WTC11 (cell line): ENCODE results near the gene LLGL2. TPM values are rescaled to one million over a fixed set of nuclear protein-coding genes. Genes with fewer than 3 reads are reported as not detected.

ENCODE experiments used
- ATAC-seq: fragments of 200-7000 bp; cut with Tn5 transposase; 2 replicates; pipeline ENCODE4 v1.10.0; 2021; ENCODE audit warnings: mild to moderate bottlenecking, moderate library complexity
- CTCF ChIA-PET: fragments of 300-600 bp; sonication (Branson Sonifier 250); formaldehyde crosslinking; loops from one replicate; lab custom pipeline; 2021; ENCODE audit warnings: antibody characterized with exemption; lab: Charles Lee
- POLR2A ChIA-PET: fragments of 350-600 bp; sonication (Branson Sonifier 250); formaldehyde crosslinking; loops from one replicate; lab custom pipeline; 2021; ENCODE audit warnings: antibody characterized with exemption; lab: Charles Lee
- DNase-seq: peaks from one replicate; pipeline ENCODE4 v3.0.0; 2021; ENCODE audit warnings: low spot score
- H3K27ac Mint-ChIP-seq: 2 replicates; pipeline ENCODE4 v1.8.0; 2021; ENCODE audit warnings: mixed read lengths
- H3K27me3 Mint-ChIP-seq: 2 replicates; pipeline ENCODE4 v1.8.0; 2021; ENCODE audit warnings: low read depth, mild to moderate bottlenecking, moderate library complexity, mixed read lengths
- H3K36me3 Mint-ChIP-seq: 2 replicates; pipeline ENCODE4 v1.8.0; 2021; ENCODE audit warnings: mixed read lengths
- H3K4me1 Mint-ChIP-seq: 2 replicates; pipeline ENCODE4 v1.8.0; 2022; ENCODE audit warnings: mixed read lengths
- H3K4me3 Mint-ChIP-seq: 2 replicates; pipeline ENCODE4 v1.8.0; 2021; ENCODE audit warnings: mild to moderate bottlenecking, moderate library complexity, mixed read lengths
- H3K9me3 Mint-ChIP-seq: 2 replicates; pipeline ENCODE4 v1.8.0; 2021; ENCODE audit warnings: mixed read lengths
- AFF4 ChIP-seq: sonication (generic); formaldehyde crosslinking; IDR thresholded peaks from 2 replicates; pipeline ENCODE4 v1.8.1; 2023; ENCODE audit warnings: mild to moderate bottlenecking, missing genetic modification reagents, borderline replicate concordance
- CREB1 ChIP-seq: sonication (generic); formaldehyde crosslinking; IDR thresholded peaks from 2 replicates; pipeline ENCODE4 v1.8.0; 2023; ENCODE audit warnings: mild to moderate bottlenecking, missing genetic modification reagents
- MYBL2 ChIP-seq: sonication (generic); formaldehyde crosslinking; IDR thresholded peaks from 2 replicates; pipeline ENCODE4 v1.8.1; 2023; ENCODE audit warnings: mild to moderate bottlenecking, moderate library complexity, missing genetic modification reagents
- NFATC4 ChIP-seq: fragments of 250-450 bp; sonication (Bioruptor Pico); IDR thresholded peaks from 2 replicates; pipeline ENCODE4 v1.9.0; 2021; ENCODE audit warnings: mild to moderate bottlenecking
- PREB ChIP-seq: sonication (generic); formaldehyde crosslinking; IDR thresholded peaks from 2 replicates; pipeline ENCODE4 v1.8.1; 2022; ENCODE audit warnings: mild to moderate bottlenecking, missing genetic modification reagents, moderate library complexity, borderline replicate concordance
- SMAD4 ChIP-seq: sonication (generic); formaldehyde crosslinking; IDR thresholded peaks from 2 replicates; pipeline ENCODE4 v1.8.0; 2022; ENCODE audit warnings: mild to moderate bottlenecking, missing genetic modification reagents
- TCF7 ChIP-seq: sonication (generic); formaldehyde crosslinking; IDR thresholded peaks from 2 replicates; pipeline ENCODE4 v1.8.0; 2022; ENCODE audit warnings: mild to moderate bottlenecking, low read depth, missing genetic modification reagents, moderate library complexity
- USF1 ChIP-seq: sonication (generic); formaldehyde crosslinking; IDR thresholded peaks from 2 replicates; pipeline ENCODE4 v1.8.0; 2022; ENCODE audit warnings: mild to moderate bottlenecking, missing genetic modification reagents
- USF2 ChIP-seq: sonication (generic); formaldehyde crosslinking; IDR thresholded peaks from 2 replicates; pipeline ENCODE4 v1.8.1; 2023; ENCODE audit warnings: mild to moderate bottlenecking, missing genetic modification reagents, moderate library complexity
- ZNF138 ChIP-seq: sonication (generic); formaldehyde crosslinking; conservative IDR thresholded peaks from 2 replicates; pipeline ENCODE4 v1.8.1; 2022; ENCODE audit warnings: mild to moderate bottlenecking, moderate library complexity, missing genetic modification reagents
- ZNF512 ChIP-seq: sonication (generic); formaldehyde crosslinking; IDR thresholded peaks from 2 replicates; pipeline ENCODE4 v1.8.1; 2022; ENCODE audit warnings: missing genetic modification reagents, borderline replicate concordance
- total RNA-seq: library from RNA; stranded (reverse); gene quantifications from 3 replicates; pipeline ENCODE4 v1.2.3, GENCODE V29; 2021

The LLGL2 gene
- total RNA-seq, 1 experiment from 2014 or later: 103 TPM

- TF ChIP-seq AFF4 (CRISPR knock-in tag) (no peak), ZNF512 (CRISPR knock-in tag) (no peak), PREB (CRISPR knock-in tag) (no peak), USF1 (CRISPR knock-in tag) (no peak), SMAD4 (CRISPR knock-in tag) (no peak), NFATC4 (no peak), ZNF138 (CRISPR knock-in tag) (no peak), CREB1 (CRISPR knock-in tag) (no peak), TCF7 (CRISPR knock-in tag) (no peak)
Measured at GRCh38 chr17:75490173-75490743, 35.2 kb upstream of the LLGL2 start (continued).

GRCh38 chr17:75490953-75491649 is 34.4 kb upstream of the LLGL2 start:
- no peak overlapping the region for H3K4me3 Mint-ChIP-seq
- ChIA-PET CTCF (no interaction called here), POLR2A (no interaction called here)
- H3K27me3 Mint-ChIP-seq: no peaks in the 10 kb centered on the region
- ATAC-seq (no peak), DNase-seq (no peak)
- peaks cover 3% of the 10 kb centered on the region; the same call in 1 of the 2 replicates for H3K36me3 Mint-ChIP-seq
- no peaks in the 10 kb centered on the region for H3K9me3 Mint-ChIP-seq
- TF ChIP-seq CREB1 (CRISPR knock-in tag): no peak
- H3K4me1 Mint-ChIP-seq: peaks cover 6% of the 10 kb centered on the region
- H3K27ac Mint-ChIP-seq: no peak overlapping the region

GRCh38 chr17:75491680-75492079 is 33.8 kb upstream of the LLGL2 start:
- ChIA-PET CTCF (interaction anchor here (0.6 kb wide), 1 partner anchor 221 kb away, joined by 3 read pairs; no protein-coding TSS in a partner anchor), POLR2A (no interaction called here)
- Mint-ChIP-seq H3K27ac (no peak overlapping the region), H3K4me1 (peaks cover 6% of the 10 kb centered on the region), H3K36me3 (peaks cover 3% of the 10 kb centered on the region; the same call in 1 of the 2 replicates), H3K4me3 (no peak overlapping the region), H3K27me3 (no peaks in the 10 kb centered on the region), H3K9me3 (no peaks in the 10 kb centered on the region)
- no peak for ATAC-seq
- TF ChIP-seq USF2 (CRISPR knock-in tag) (no peak), MYBL2 (no peak)
- DNase-seq: no peak
